Mesothelial cell of epicardium (in vitro differentiated cells): Measurements from ENCODE around the gene DHX40. TPM values are rescaled to one million over a fixed set of nuclear protein-coding genes. Genes with fewer than 3 reads are reported as not detected.
"Not testable (repeated sequence)": the region's sequence is repeated elsewhere in the genome, so short reads cannot be mapped to it uniquely, and the experiment has no call there.

ENCODE experiments used
- DNase-seq, 2 experiments: peaks; one replicate each; pipeline ENCODE4 v3.0.0; 2021; ENCODE audit warnings: low spot score in 2 of 2; ENCODE audit not compliant: unreplicated experiment in 2 of 2
- H3K27ac Mint-ChIP-seq: 2 replicates; pipeline ENCODE4 v1.8.0; 2021; ENCODE audit warnings: mixed read lengths
- H3K27me3 Mint-ChIP-seq: 2 replicates; pipeline ENCODE4 v1.8.0; 2021; ENCODE audit warnings: low read depth, mixed read lengths
- H3K36me3 Mint-ChIP-seq: 2 replicates; pipeline ENCODE4 v1.8.0; 2021; ENCODE audit warnings: mixed read lengths
- H3K4me1 Mint-ChIP-seq: 2 replicates; pipeline ENCODE4 v1.8.0; 2021; ENCODE audit warnings: mixed read lengths
- H3K4me3 Mint-ChIP-seq: 2 replicates; pipeline ENCODE4 v1.8.0; 2021; ENCODE audit warnings: mild to moderate bottlenecking, moderate library complexity, mixed read lengths
- H3K9me3 Mint-ChIP-seq: 2 replicates; pipeline ENCODE4 v1.8.0; 2021; ENCODE audit warnings: mixed read lengths
- total RNA-seq: library from RNA; stranded (reverse); gene quantifications from 3 replicates; pipeline ENCODE4 v1.2.1, GENCODE V29; 2021
- TF ChIP-seq, protein P1 (sequence below): fragments of 200-600 bp; sonication (generic); IDR thresholded peaks from one replicate; pipeline ENCODE4 v1.5.0; 2021; ENCODE audit warnings: antibody characterized with exemption; ENCODE audit not compliant: unreplicated experiment

Gene DHX40
- total RNA-seq, 1 donor from 2014 or later: 51.7 TPM

DNA sequence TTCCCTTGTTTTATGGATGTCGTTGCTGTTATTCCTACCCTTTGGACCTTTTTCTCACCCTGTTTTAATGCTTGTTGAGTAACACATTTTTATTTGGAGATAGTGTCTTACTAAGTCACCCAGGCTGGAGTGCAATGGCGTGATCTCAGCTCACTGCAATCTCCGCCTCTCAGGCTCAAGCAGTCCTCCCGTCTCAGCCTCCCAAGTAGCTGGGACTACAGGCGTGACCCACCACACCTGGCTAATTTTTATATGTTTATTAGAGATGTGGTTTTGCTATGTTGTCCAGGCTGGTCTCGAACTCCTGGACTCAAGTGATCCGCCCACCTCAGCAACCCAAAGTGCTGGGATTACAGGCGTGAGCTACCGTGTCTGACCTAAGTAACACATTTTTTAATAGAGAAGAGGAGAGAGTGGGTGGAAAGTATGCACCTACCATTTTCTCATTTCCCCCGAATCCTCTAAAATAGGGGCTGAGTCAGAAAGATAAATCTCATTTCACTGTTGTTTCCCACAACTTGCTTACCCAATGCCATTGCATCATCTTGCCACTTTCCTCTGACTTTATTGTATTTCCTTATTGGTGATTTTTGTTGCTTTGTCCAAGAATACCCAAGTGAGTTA, 7.0 kb downstream of the DHX40 start:
- H3K27ac Mint-ChIP-seq: no peak overlapping the region

DNA sequence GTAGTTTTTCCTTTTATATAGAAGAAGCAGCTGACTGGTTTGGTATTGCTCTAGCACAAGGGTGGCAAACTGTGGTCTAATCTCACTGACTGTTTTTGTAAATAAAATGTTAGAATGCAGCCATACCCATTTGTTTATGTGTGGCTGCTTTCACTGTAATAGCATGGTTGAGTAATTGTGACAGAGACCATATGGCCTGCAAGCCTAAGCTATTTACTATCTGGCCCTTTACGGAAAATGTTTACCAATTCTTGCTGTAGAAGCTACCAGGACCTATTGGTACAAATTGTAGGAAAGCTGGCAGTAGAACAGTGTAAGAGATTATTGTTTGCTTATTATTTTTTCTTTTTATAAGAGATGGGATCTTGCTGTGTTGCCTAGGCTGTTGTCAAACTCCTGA, 18.8 kb downstream of the DHX40 start:
- not testable (repeated sequence) for H3K4me3 Mint-ChIP-seq, H3K4me1 Mint-ChIP-seq, H3K27ac Mint-ChIP-seq, DNase-seq, H3K36me3 Mint-ChIP-seq, H3K9me3 Mint-ChIP-seq, H3K27me3 Mint-ChIP-seq

More for the DNA sequence above, 7.0 kb downstream of the DHX40 start:
- TF ChIP-seq, protein P1, sequence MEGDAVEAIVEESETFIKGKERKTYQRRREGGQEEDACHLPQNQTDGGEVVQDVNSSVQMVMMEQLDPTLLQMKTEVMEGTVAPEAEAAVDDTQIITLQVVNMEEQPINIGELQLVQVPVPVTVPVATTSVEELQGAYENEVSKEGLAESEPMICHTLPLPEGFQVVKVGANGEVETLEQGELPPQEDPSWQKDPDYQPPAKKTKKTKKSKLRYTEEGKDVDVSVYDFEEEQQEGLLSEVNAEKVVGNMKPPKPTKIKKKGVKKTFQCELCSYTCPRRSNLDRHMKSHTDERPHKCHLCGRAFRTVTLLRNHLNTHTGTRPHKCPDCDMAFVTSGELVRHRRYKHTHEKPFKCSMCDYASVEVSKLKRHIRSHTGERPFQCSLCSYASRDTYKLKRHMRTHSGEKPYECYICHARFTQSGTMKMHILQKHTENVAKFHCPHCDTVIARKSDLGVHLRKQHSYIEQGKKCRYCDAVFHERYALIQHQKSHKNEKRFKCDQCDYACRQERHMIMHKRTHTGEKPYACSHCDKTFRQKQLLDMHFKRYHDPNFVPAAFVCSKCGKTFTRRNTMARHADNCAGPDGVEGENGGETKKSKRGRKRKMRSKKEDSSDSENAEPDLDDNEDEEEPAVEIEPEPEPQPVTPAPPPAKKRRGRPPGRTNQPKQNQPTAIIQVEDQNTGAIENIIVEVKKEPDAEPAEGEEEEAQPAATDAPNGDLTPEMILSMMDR: no peak
- no peak for DNase-seq
- Mint-ChIP-seq H3K4me3 (no peak overlapping the region), H3K9me3 (no peaks in the 10 kb centered on the region), H3K4me1 (no peaks in the 10 kb centered on the region), H3K27me3 (no peaks in the 10 kb centered on the region), H3K36me3 (peaks cover 14% of the 10 kb centered on the region)

DNA sequence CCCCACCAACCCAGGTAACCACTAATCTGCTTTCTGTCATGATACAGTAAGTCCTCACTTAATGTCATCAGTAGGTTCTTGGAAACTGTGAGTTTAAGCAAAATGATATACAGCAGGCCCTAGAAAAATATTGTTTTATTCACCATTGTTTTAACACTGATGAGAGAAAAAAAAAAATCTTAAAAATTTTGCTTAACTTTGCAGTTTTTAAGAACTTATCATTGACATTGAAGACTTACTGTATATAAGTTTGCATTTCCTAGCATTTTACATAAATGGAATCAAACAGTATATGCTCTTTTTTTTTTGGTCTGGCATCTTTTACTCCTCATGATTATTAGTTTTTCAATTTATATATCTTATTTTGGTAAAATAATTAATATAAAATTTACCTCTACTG, 34.8 kb downstream of the DHX40 start:
- TF ChIP-seq, protein P1: no peak
- no peak for DNase-seq
- Mint-ChIP-seq H3K27ac (no peak overlapping the region), H3K36me3 (peaks cover 25% of the 10 kb centered on the region), H3K9me3 (no peaks in the 10 kb centered on the region), H3K4me3 (no peak overlapping the region), H3K4me1 (no peaks in the 10 kb centered on the region), H3K27me3 (no peaks in the 10 kb centered on the region)

- Mint-ChIP-seq H3K36me3 (peaks cover 28% of the 10 kb centered on the region), H3K27me3 (no peaks in the 10 kb centered on the region), H3K4me1 (no peaks in the 10 kb centered on the region), H3K9me3 (no peaks in the 10 kb centered on the region), H3K27ac (no peak overlapping the region), H3K4me3 (no peak overlapping the region)
- no peak for DNase-seq
- TF ChIP-seq, protein P1: no peak
These were observed 35.7 kb downstream of the DHX40 start for GRCh38 chr17:59601130-59601529.

- Mint-ChIP-seq H3K36me3 (peaks cover 36% of the 10 kb centered on the region), H3K4me3 (no peak overlapping the region), H3K4me1 (no peaks in the 10 kb centered on the region), H3K9me3 (no peaks in the 10 kb centered on the region), H3K27me3 (no peaks in the 10 kb centered on the region), H3K27ac (no peak overlapping the region)
- TF ChIP-seq, protein P1: no peak
- DNase-seq: no peak
These were observed 41.7 kb downstream of the DHX40 start for GRCh38 chr17:59607061-59607460.

DNA sequence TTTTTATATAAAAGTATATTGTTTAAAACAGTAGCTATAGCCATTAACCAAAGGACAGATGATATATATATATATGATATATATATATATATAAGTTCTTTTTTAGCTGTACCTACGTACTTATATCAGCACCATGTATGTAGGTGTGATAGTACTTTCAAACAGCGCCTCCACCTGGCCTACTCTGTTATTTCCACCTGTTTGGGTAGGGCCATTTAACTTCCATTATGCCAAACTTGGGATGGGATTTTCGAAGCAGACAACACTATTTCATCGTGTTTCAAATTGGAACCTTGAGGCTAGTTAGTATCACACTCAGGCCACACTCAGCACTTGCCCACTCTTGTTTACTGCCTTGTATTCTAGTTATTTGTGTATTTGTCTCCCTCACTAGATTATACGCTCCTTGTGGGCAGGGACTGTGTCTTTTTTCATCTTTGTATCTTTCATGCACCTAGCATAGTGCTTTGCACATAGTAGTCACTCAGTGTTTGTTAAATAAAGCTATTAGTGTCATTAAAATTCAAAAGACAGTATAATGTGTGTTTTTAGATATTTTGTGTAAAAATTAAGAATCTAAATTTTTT, 42.5 kb downstream of the DHX40 start:
- Mint-ChIP-seq H3K4me3 (no peak overlapping the region), H3K4me1 (no peaks in the 10 kb centered on the region), H3K27ac (no peak overlapping the region), H3K27me3 (no peaks in the 10 kb centered on the region), H3K36me3 (peaks cover 30% of the 10 kb centered on the region), H3K9me3 (no peaks in the 10 kb centered on the region)
- TF ChIP-seq, protein P1: peak; percentile 46
- DNase-seq: no peak
